GM12875 (cell line): Measurements from ENCODE around the gene FUT8.
"Not testable (repeated sequence)": the region's sequence is repeated elsewhere in the genome, so short reads cannot be mapped to it uniquely, and the experiment has no call there.

Experiments
- H3K4me3 ChIP-seq: one replicate; pipeline ENCODE4 v1.5.1; 2011; ENCODE audit warnings: low read depth, low read length, control low read depth
- TF ChIP-seq, protein P1 (sequence below): IDR thresholded peaks from 2 replicates; pipeline ENCODE4 v1.5.1; 2011; ENCODE audit warnings: low read depth, mild to moderate bottlenecking, control low read depth, inconsistent platforms, low read length, moderate library complexity, borderline replicate concordance; ENCODE audit not compliant: insufficient read depth

The FUT8 gene

DNA sequence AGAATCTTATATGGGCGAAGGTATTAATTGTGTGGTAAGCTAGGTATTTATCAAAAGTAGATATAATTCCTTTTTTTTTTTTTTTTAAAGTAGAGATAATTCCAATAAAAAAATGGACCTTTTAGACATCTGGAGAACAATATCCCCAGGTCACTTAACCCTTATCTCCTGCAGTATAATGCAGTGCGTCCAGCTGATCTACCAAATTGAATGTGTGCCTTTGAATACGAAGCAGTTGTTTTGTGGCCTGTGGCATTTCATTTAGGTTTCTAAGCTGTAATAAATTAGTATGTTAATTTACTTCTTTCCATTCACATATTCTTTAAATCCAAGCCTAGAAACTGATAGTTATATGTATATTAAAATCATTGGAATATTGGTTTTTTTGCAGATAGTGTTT is 3.1 kb downstream of the FUT8 start:
- no peak overlapping the region for H3K4me3 ChIP-seq
- TF ChIP-seq, protein P1, sequence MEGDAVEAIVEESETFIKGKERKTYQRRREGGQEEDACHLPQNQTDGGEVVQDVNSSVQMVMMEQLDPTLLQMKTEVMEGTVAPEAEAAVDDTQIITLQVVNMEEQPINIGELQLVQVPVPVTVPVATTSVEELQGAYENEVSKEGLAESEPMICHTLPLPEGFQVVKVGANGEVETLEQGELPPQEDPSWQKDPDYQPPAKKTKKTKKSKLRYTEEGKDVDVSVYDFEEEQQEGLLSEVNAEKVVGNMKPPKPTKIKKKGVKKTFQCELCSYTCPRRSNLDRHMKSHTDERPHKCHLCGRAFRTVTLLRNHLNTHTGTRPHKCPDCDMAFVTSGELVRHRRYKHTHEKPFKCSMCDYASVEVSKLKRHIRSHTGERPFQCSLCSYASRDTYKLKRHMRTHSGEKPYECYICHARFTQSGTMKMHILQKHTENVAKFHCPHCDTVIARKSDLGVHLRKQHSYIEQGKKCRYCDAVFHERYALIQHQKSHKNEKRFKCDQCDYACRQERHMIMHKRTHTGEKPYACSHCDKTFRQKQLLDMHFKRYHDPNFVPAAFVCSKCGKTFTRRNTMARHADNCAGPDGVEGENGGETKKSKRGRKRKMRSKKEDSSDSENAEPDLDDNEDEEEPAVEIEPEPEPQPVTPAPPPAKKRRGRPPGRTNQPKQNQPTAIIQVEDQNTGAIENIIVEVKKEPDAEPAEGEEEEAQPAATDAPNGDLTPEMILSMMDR: no peak

GRCh38 chr14:65419593-65420252 is 7.2 kb downstream of the FUT8 start:
- no peak overlapping the region for H3K4me3 ChIP-seq
- TF ChIP-seq, protein P1: no peak

DNA sequence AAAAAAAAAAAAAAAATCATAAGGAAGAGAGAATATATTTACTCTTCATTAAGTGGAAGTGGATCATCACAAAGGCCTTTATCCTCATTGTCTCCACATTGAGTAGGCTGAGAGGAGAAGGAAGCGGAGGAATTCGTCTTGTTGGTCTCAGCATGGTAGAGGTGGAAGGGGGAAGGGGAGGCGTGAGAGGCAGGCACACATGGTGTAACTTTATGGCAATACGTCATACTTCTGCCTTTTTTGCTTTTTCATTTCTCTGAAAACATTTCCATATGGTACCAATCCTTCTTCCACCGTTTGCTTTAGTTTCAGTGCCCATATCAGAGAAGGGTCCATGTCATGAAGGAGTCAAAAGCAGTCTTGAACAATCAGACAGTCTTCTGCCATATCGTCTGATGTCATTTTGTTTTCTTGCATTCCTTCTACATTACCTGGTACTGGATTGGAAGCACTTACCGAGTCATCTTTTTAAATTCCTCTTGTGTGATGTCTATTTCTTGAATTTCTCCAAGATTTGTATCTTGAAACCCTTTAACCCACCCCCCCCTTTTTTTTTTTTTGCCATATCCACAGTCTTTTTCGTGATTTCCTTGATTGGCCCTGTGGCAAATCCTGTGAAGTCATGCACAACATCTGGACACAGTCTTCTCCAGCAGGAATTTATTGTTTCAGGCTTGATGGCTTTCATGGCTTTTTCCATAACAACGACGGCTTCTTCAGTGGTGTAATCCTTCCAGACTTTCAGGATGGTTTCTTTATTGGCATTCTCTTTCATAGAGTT is 8.9 kb downstream of the FUT8 start:
- TF ChIP-seq, protein P1: no peak
- no peak overlapping the region for H3K4me3 ChIP-seq

DNA sequence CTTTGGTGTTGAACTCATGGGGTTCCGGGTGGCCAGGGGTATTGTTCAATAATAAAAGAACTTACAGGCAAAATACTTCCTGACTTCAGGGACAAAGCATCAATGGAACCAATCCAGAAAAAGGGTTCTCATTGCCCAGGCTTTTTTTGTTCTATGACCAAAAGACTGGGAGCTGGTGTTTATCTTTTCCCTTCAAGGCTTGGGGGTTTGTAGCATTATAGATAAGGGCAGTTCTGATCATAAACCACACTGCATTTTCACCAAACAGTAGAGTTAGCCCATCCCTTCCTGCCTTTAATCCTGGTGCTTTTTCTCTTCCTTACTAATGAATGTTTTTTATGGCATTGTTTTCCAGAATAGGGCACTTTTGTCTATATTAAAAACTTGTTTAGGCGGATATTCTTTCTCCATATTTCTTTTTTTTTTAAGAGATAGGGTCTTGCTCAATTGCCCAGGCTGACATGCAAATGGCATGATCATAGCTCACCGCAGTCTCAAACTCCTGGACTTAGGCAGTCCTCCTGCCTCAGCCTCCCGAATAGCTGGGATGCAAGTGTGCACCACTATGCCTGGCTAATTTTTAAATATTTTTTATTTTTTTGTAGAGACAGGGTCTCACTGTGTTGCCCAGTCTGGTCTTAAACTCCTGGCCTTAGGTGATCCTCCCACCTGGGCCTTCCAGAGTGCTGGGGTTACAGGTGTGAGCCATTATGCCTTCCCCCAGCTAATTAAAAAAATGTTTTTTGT is 9.7 kb downstream of the FUT8 start:
- H3K4me3 ChIP-seq: no peak overlapping the region
- TF ChIP-seq, protein P1: no peak

DNA sequence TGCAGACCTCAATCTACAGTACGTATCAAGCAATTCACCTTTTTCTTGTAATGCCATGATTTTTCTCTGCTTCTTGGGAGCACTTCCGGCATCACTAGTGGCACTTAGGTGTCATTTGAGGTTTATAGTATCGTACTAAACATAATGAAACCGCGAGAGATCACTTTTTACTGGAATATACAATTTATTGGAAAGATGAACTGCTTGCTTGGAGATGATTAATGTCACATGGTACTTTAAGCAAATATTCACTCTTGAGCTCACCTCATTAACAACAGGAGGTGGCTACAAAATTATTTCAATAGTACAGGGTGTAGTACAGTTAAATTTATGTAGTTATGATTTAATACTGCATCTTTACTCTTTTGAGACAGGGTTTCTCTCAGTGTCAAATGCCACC is 11.5 kb downstream of the FUT8 start:
- TF ChIP-seq, protein P1: no peak
- no peak overlapping the region for H3K4me3 ChIP-seq

GRCh38 chr14:65424531-65424930 is 12.0 kb downstream of the FUT8 start:
- no peak overlapping the region for H3K4me3 ChIP-seq
- TF ChIP-seq, protein P1: no peak

DNA sequence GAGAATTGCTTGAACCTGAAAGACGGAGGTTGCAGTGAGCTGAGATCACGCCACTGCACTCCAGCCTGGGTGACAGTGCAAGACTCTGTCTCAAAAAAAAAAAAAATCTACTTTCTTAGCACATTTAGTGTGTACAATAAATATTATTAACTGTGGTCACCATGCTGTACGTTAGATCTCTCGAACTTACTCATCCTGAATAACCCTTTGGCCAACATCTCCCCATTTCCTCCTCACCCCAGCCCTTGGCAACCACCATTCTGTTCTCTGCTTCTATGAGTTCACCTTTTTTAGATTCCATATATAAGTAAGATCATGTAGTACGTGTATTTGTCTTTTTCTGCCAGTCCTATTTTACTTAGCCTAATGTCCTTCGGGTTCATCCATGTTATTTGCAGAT is 13.4 kb downstream of the FUT8 start:
- H3K4me3 ChIP-seq: no peak overlapping the region
- TF ChIP-seq, protein P1: no peak

DNA sequence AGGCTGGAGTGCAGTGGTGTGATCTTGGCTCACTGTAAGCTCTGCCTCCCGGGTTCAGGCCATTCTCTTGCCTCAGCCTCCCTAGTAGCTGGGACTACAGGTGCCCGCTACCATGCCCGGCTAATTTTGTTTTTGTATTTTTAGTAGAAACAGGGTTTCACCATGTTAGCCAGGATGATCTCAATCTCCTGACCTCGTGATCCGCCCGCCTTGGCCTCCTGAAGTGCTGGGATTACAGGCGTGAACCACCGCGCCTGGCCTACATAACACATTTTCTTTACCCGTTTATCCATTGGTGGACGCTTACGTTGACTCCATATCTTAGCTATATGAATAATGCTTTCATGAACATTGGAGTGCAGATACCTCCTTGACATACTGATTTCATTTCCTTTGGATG is 14.4 kb downstream of the FUT8 start:
- H3K4me3 ChIP-seq: not testable (repeated sequence)
